HG03469 (cell line): ENCODE measurements around the gene PNO1.

ENCODE experiments used
- ATAC-seq: cut with Tn5 transposase; IDR thresholded peaks from one replicate; pipeline ENCODE4 v1.9.1; 2021; ENCODE audit warnings: mild to moderate bottlenecking, moderate library complexity, moderate number of reproducible peaks; ENCODE audit not compliant: unreplicated experiment

PNO1 gene

DNA sequence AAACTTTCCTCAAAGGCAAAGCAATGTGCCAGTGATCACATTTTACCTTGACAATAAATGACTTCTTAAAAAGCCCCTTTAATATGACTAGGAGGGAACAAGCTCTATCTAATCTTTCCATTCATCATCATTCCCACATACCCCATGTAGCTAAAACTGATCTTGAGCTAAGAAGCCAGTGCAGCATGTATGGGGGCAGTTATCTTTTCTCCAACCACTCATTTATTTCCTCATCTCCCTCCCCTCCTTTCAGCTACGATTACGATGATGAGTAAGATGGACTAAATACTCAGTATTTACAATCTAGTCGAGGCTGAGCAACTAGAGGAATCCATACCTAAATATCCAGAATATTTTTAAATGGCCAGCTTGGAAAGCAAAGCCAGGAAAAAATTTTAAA lies 35.5 kb downstream of the PNO1 start:
- ATAC-seq = no peak

GRCh38 chr2:68193787-68194372 lies 36.2 kb downstream of the PNO1 start:
- no peak for ATAC-seq

- ATAC-seq = no peak
These were observed 37.4 kb downstream of the PNO1 start for GRCh38 chr2:68195096-68195495.

DNA sequence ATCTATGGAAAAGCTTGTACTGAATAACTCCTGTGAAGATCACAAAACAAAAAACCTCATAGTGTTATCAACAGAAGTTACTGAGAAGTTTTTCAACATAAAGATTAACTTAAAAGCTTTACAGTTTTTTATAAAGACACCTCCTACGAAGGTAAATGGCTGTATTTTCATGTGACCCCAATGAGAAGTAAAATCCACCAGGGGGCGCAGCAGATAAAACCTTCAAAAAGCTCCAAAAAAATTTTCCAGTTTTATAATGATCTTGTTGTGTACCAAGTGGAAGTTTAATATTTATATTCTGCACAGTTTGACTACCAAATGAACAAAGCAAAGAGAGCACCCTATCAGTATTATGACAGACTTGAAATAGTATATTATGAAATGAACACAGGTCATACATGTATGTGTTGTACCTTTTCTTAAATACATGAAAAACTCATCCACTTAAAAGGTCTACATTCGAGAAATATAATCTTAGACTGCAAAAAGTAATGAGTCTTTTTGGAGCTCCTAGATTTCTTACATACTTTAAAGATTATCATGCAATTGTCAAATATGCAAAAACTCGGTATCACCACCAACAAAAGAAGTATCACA lies 38.5 kb downstream of the PNO1 start:
- no peak for ATAC-seq

DNA sequence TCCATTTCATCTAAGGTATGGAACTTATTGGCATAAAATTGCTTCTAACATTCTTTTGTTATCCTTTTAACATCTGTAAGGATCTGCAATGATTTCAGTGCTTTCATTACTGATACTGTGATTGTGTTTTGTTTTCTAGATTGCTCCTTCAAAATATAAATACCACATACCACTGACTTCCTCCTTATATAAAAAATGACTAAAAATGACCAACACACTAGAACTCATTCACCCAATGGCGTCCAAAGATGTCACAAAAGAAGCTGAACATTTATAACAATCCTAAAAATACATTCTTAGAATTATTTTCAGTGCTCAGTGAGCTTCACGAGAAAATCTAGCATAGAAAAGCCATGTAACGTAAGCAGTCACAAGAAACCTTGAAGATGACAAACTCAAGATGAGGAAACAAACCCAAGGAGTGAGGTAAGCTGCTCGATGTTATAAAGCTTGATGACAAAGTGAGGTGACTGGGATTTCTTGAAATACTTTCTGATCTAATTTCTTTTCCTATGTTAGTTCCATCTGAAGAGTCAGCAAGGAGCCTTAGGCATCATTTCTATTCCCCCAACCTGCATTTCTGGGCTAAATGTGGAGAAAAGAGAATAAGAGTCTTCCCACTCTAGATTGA lies 42.6 kb downstream of the PNO1 start:
- no peak for ATAC-seq

DNA sequence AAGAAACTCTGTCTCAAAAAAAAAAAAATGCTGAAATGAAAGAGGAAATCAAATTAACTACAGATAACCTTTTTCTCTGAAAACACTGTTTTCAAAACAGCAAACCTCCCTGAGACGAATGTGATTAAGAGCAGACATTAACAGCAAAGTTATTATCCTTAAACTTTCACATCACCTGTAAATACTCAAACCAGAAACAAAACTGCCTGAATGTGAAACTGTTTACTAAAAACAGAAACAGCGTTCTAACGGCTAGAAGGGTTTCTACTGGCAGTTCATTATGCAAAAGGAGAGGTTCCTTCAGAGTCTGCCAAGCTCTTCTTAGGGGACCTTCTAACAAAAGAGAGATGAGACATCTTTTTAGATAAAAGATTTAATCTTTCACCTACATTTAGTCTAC lies 45.9 kb downstream of the PNO1 start:
- peak; percentile 89 for ATAC-seq

DNA sequence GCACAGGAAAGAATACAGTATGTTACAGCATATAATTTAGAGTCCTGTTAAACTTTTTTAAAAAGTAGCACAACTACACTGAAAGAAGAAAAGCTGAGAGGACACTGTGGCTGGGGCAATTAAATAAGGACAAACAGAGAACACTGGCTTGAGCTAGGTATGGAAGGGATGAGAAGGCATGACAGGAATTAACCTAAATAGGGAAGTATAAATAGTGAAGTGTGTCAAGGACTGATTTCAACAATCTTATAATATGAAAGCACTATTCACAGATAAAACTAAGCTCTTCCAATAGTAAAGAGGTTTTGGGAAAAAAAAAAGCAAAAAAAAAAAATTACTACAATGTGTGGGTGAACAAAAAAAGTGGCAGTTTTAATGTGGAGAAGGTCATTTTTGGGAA lies 49.1 kb downstream of the PNO1 start:
- ATAC-seq = no peak

- ATAC-seq = peak; percentile 80
These were observed 56.7 kb downstream of the PNO1 start for GRCh38 chr2:68214381-68214780.

DNA sequence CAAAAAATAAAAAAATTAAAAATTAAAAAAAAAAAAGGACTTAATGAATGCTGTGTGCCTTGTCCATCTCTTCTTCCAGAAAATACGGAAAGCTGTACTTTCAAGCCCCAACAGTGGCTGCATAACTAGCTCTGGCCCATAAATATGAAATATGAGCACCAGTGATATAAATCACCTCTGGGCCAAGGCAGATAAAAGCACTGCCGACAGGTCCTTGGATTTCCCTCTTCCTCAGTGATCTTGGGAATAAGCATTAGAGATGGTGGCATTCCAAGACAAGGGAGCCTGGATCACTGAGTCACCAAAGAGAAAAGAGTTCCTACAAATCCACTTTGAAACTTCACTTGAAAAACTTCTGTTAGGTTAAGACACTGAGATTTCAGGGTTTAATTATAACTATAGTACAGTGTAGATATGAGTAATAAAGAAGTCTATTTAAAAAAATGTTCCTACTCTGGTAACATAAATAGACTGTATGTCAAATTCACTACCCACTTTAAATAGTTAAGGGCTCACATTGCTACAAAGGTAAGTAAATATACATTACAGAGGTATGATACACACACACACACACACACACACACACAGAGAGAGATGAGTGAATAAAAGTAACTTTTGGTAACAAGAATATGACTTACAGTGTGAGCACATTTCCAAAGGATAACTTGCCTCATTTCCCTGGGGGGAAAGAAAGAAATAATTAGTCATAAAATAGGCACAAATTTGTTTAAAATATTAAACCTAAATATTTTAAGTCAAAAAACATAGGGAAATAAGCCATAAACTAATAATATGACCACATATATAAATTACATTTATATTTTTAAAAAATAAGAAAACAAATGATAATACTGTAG lies 59.0 kb downstream of the PNO1 start:
- no peak for ATAC-seq

DNA sequence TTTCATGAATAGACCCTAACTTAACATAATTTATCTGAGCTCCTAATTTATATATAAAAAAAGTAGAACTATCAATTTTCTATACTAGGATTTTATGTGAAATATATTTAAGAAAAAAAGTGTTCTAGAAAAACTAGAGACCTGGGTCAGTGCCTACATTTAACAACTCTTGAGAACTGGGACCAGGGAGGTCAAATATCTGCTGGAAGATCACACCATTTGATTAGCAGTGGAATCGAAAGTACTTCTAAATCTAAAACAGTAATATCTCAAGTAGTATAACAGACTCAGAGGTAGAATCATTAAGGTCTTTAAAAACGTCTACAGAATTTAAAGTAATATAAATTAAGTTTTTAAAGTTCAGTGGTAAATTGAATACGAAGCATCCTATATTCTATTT lies 60.0 kb downstream of the PNO1 start:
- no peak for ATAC-seq

GRCh38 chr2:68218343-68218901 lies 60.7 kb downstream of the PNO1 start:
- no peak for ATAC-seq

GRCh38 chr2:68222287-68222686 lies 64.6 kb downstream of the PNO1 start:
- no peak for ATAC-seq

DNA sequence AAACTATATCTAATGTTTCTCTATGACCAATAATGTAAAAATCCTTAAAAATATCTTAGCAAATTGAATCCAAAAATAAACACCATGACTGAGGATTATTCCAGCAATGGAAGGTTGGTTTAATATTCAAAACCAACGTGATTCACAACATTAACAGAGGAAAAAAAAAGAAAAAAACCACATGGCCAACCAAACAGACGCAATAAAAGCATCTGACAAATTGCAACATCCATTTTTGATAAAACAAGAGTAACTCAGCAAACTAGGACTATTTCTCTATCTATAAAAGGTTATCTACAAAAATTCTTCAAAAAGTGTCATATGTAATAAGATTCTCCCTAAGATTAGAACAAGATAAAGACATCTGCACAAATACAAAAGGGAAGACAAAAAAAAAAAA lies 65.7 kb downstream of the PNO1 start:
- ATAC-seq = no peak

- peak; percentile 41 for ATAC-seq
These were observed 67.5 kb downstream of the PNO1 start for GRCh38 chr2:68225119-68225632.
